IPS DF 6.9 (cell line): Measurements from ENCODE around the gene OR2H1.

Experiments used
- DNase-seq: peaks from one replicate; pipeline ENCODE4 v3.0.0-alpha.2; 2013; ENCODE audit warnings: low read depth, low spot score
- H3K27ac ChIP-seq: one replicate; pipeline ENCODE4 v1.5.1; 2013; ENCODE audit warnings: low read length, control low read depth
- H3K27me3 ChIP-seq: 2 replicates; pipeline ENCODE4 v1.6.1; 2013; ENCODE audit warnings: mild to moderate bottlenecking, low read length; ENCODE audit not compliant: control insufficient read depth, insufficient read depth
- H3K36me3 ChIP-seq: 2 replicates; pipeline ENCODE4 v1.6.1; 2013; ENCODE audit warnings: low read length; ENCODE audit not compliant: control insufficient read depth, insufficient read depth
- H3K4me1 ChIP-seq: 2 replicates; pipeline ENCODE4 v1.6.1; 2013; ENCODE audit warnings: low read length; ENCODE audit not compliant: control insufficient read depth, insufficient read depth
- H3K4me3 ChIP-seq: 2 replicates; pipeline ENCODE4 v1.5.1; 2013; ENCODE audit warnings: mild to moderate bottlenecking, low read length
- H3K9me3 ChIP-seq: 2 replicates; pipeline ENCODE4 v1.6.1; 2013; ENCODE audit warnings: low read length, inconsistent platforms; ENCODE audit not compliant: control insufficient read depth, insufficient read depth
- WGBS: extraction: QIAGEN DNeasy Blood & Tissue Kit; methylation state at CpG from one replicate; pipeline ENCODE4 v1.1.7; 2013; ENCODE audit warnings: mixed read lengths, missing lambda C conversion rate; ENCODE audit not compliant: insufficient read length, insufficient coverage; 5-methylcytosine and 5-hydroxymethylcytosine counted together

Gene OR2H1

GRCh38 chr6:29506446-29507067 is 49.6 kb downstream of the OR2H1 start:
- no peak overlapping the region for H3K4me3 ChIP-seq
- no peaks in the 10 kb centered on the region for H3K36me3 ChIP-seq
- DNase-seq: no peak
- H3K4me1 ChIP-seq: peaks cover 1% of the 10 kb centered on the region; the same call in 1 of the 2 replicates
- no peaks in the 10 kb centered on the region for H3K9me3 ChIP-seq
- no peak overlapping the region for H3K27ac ChIP-seq
- WGBS: no CpG with 5 or more reads among the region's 11 CpGs
- H3K27me3 ChIP-seq: no peaks in the 10 kb centered on the region

GRCh38 chr6:29507319-29507718 is 50.4 kb downstream of the OR2H1 start:
- no peak overlapping the region for H3K4me3 ChIP-seq
- H3K4me1 ChIP-seq: peaks cover 1% of the 10 kb centered on the region; the same call in 1 of the 2 replicates
- H3K27me3 ChIP-seq: no peaks in the 10 kb centered on the region
- no peak overlapping the region for H3K27ac ChIP-seq
- DNase-seq: no peak
- H3K9me3 ChIP-seq: no peaks in the 10 kb centered on the region
- H3K36me3 ChIP-seq: no peaks in the 10 kb centered on the region
- no CpG with 5 or more reads among the region's 5 CpGs for WGBS

DNA sequence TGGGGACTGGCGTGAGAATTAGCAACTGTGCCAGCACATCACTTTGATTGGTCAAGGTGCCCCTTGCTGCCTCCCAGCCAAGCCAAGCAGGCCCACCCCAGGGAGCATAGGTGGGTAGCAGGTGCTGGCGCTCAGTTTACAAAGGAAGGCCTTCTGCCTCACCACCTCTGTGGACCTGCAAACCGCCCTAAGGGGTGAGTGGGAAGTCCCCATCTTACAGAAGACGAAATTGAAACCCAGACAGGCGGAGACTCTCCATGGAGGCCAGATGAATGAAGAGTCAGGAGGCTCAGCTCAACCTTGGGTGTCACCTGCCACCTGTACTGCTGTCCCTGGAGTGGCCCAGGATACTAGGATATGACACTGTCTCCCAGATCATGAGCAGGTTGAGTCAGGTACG is 52.3 kb downstream of the OR2H1 start:
- H3K4me1 ChIP-seq: peaks cover 1% of the 10 kb centered on the region; the same call in 1 of the 2 replicates
- H3K36me3 ChIP-seq: no peaks in the 10 kb centered on the region
- no peak for DNase-seq
- H3K9me3 ChIP-seq: no peaks in the 10 kb centered on the region
- no peak overlapping the region for H3K4me3 ChIP-seq
- H3K27me3 ChIP-seq: no peaks in the 10 kb centered on the region
- H3K27ac ChIP-seq: no peak overlapping the region
- no CpG with 5 or more reads among the region's 6 CpGs for WGBS

DNA sequence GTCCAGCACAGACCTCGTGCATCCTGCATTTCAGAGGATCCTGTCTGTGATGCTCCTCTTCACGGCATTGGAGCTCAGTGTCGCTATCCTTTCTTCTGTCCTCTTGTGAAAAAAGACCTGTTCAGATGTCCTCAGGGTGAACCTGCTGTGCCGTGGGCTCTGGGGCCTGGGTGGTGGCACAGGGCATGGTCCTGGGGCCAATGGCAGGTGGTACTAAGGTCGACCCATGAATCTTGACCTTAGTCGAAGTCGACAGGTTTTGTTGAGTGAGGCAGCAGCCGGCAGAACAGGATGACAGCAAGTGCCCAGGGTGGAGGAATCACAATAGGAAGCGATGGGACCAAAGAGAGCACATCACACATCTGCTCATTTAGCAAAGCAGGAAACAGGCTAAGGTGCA is 52.8 kb downstream of the OR2H1 start:
- no CpG with 5 or more reads among the region's 9 CpGs for WGBS
- no peak for DNase-seq
- no peaks in the 10 kb centered on the region for H3K36me3 ChIP-seq
- no peaks in the 10 kb centered on the region for H3K27me3 ChIP-seq
- H3K4me1 ChIP-seq: peaks cover 1% of the 10 kb centered on the region; the same call in 1 of the 2 replicates
- no peak overlapping the region for H3K4me3 ChIP-seq
- no peaks in the 10 kb centered on the region for H3K9me3 ChIP-seq
- H3K27ac ChIP-seq: no peak overlapping the region

GRCh38 chr6:29510202-29510601 is 53.2 kb downstream of the OR2H1 start:
- Histone ChIP-seq H3K36me3 (no peaks in the 10 kb centered on the region), H3K27me3 (no peaks in the 10 kb centered on the region), H3K27ac (no peak overlapping the region), H3K9me3 (no peaks in the 10 kb centered on the region), H3K4me1 (peaks cover 1% of the 10 kb centered on the region; the same call in 1 of the 2 replicates), H3K4me3 (no peak overlapping the region)
- WGBS: no CpG with 5 or more reads among the region's 4 CpGs
- no peak for DNase-seq

DNA sequence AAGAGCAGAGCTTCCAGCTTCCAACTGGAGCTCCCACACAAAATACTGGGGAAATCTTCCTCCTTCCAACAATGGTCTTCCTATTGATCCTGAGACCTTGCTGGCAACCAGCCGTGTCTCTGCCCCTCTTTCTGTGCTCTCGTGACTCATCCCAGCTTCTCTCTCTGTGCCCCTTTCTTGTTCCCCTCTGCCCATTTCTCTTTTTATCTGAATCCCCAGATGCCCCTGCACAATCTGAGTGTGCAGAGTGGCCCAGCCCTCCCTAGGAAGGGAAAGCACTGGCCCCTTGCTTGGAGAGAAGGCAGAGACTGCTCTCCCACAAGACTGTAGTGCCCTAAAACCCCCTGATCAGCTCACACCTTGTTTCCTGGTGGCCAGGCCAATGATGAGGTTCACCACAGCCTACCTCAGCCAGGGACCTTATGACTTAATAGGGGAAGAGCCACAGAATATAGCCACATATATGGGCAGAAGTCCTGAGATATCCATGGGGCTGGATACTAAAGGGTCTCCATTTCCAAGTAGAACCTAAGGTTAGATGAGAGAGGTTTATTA is 53.9 kb downstream of the OR2H1 start:
- no CpG with 5 or more reads among the region's 2 CpGs for WGBS
- no peaks in the 10 kb centered on the region for H3K27me3 ChIP-seq
- H3K4me1 ChIP-seq: peaks cover 1% of the 10 kb centered on the region; the same call in 1 of the 2 replicates
- no peak for DNase-seq
- no peaks in the 10 kb centered on the region for H3K9me3 ChIP-seq
- H3K4me3 ChIP-seq: no peak overlapping the region
- H3K27ac ChIP-seq: no peak overlapping the region
- no peaks in the 10 kb centered on the region for H3K36me3 ChIP-seq
